Thyroid gland (tissue), 4 donors: Measurements from ENCODE around the gene PTPN4.

Source experiments
- POLR2A ChIP-seq, 2 donors: fragments of 450-650 bp; IDR thresholded peaks; one replicate each; pipeline ENCODE4 v1.6.1; 2017; ENCODE audit warnings: antibody characterized with exemption in 2 of 2, mild to moderate bottlenecking in 2 of 2, moderate library complexity in 1 of 2
- TF ChIP-seq, protein P1 (sequence below), 6 experiments: fragments of 200-600 bp in 3 of 6; fragments of 450-650 bp in 3 of 6; sonication (generic) in 3 of 6; IDR thresholded peaks; one replicate each; pipeline ENCODE4 v1.5.1; 2016 to 2019; ENCODE audit warnings: antibody characterized with exemption in 6 of 6, mild to moderate bottlenecking in 2 of 6, inconsistent platforms in 1 of 6, moderate library complexity in 1 of 6

DNA sequence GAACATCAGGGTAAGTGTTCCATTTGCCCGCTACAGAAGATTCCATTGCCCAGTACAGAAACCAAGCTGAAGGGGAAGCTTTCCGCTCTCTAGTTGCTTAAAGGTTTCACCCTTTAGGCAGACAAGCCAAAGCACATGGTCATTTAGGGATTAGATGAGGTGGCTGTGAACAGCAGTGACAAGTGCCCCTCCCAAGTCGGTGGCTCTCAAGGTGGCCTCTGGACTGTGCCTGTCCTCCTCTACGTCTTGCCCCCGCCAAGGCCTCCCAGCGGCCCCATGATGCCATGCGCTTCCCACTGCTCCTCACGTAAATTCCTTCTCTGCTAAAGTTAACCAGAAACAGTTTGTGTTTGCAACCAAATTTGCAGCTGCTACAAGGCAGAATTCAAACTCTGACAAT is 24.2 kb upstream of the PTPN4 start:
- no peak for TF ChIP-seq POLR2A (IDR thresholded peaks at IDR 0.05)
- TF ChIP-seq, protein P1, sequence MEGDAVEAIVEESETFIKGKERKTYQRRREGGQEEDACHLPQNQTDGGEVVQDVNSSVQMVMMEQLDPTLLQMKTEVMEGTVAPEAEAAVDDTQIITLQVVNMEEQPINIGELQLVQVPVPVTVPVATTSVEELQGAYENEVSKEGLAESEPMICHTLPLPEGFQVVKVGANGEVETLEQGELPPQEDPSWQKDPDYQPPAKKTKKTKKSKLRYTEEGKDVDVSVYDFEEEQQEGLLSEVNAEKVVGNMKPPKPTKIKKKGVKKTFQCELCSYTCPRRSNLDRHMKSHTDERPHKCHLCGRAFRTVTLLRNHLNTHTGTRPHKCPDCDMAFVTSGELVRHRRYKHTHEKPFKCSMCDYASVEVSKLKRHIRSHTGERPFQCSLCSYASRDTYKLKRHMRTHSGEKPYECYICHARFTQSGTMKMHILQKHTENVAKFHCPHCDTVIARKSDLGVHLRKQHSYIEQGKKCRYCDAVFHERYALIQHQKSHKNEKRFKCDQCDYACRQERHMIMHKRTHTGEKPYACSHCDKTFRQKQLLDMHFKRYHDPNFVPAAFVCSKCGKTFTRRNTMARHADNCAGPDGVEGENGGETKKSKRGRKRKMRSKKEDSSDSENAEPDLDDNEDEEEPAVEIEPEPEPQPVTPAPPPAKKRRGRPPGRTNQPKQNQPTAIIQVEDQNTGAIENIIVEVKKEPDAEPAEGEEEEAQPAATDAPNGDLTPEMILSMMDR (IDR thresholded peaks at IDR 0.05): no peak
